ENCODE data around the gene HPCA.

DNA sequence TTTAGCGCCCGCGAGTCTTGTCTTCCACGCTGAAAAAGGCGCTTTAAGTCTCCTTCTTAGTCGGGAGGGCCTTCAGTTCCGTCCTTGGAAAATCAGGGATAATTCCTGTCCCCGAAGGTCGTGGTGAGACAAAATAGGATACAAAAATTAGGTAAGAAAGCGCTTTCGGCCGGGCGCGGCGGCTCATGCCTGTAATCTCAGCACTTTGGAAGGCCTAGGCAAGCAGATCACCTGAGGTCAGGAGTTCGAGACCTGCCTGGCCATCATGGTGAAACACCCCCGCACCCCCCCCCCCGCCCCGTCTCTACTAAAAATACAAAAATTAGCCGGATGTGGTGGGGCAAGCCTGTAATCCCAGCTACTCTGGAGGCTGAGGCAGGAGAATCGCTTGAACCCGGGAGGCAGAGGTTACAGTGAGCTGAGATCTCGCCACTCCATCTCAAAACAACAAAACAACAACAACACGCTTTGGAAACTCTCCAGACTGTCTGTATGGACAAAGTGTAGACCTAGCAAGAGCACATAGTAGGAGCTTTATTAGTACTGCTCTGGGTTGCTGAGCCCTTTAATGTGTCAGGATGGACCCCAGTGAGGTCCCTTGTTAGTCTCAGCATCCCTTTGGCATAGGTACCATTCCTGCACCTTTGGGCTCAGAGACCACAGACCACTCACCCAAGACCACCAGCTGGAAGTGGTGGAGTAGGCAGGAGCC lies 15.7 kb downstream of the HPCA start:
- TF ChIP-seq RARB (CRISPR knock-in tag; IDR thresholded peaks at IDR 0.05) (no peak), OSR1 (CRISPR knock-in tag; IDR thresholded peaks at IDR 0.05) (no peak), TOX (CRISPR knock-in tag; IDR thresholded peaks at IDR 0.05; ENCODE audit: borderline replicate concordance) (no peak), ARNTL (CRISPR knock-in tag; IDR thresholded peaks at IDR 0.05; ENCODE audit: borderline replicate concordance, low read depth) (no peak), ZFP30 (CRISPR knock-in tag; IDR thresholded peaks at IDR 0.05) (no peak), ZFP3 (CRISPR knock-in tag; IDR thresholded peaks at IDR 0.05) (no peak), PPARA (CRISPR knock-in tag; IDR thresholded peaks at IDR 0.05; ENCODE audit: borderline replicate concordance) (no peak), ZC3H10 (CRISPR knock-in tag; IDR thresholded peaks at IDR 0.05) (no peak), ZNF8 (CRISPR knock-in tag; IDR thresholded peaks at IDR 0.05) (no peak)
- TF ChIP-seq, protein P1, sequence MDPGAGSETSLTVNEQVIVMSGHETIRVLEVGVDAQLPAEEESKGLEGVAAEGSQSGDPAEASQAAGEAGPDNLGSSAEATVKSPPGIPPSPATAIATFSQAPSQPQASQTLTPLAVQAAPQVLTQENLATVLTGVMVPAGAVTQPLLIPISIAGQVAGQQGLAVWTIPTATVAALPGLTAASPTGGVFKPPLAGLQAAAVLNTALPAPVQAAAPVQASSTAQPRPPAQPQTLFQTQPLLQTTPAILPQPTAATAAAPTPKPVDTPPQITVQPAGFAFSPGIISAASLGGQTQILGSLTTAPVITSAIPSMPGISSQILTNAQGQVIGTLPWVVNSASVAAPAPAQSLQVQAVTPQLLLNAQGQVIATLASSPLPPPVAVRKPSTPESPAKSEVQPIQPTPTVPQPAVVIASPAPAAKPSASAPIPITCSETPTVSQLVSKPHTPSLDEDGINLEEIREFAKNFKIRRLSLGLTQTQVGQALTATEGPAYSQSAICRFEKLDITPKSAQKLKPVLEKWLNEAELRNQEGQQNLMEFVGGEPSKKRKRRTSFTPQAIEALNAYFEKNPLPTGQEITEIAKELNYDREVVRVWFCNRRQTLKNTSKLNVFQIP (CRISPR knock-in tag; IDR thresholded peaks at IDR 0.05; ENCODE audit: borderline replicate concordance, low read depth): no peak
- TF ChIP-seq, protein P2, sequence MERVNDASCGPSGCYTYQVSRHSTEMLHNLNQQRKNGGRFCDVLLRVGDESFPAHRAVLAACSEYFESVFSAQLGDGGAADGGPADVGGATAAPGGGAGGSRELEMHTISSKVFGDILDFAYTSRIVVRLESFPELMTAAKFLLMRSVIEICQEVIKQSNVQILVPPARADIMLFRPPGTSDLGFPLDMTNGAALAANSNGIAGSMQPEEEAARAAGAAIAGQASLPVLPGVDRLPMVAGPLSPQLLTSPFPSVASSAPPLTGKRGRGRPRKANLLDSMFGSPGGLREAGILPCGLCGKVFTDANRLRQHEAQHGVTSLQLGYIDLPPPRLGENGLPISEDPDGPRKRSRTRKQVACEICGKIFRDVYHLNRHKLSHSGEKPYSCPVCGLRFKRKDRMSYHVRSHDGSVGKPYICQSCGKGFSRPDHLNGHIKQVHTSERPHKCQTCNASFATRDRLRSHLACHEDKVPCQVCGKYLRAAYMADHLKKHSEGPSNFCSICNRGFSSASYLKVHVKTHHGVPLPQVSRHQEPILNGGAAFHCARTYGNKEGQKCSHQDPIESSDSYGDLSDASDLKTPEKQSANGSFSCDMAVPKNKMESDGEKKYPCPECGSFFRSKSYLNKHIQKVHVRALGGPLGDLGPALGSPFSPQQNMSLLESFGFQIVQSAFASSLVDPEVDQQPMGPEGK (CRISPR knock-in tag; IDR thresholded peaks at IDR 0.05; ENCODE audit: borderline replicate concordance): no peak
- TF ChIP-seq, protein P3, sequence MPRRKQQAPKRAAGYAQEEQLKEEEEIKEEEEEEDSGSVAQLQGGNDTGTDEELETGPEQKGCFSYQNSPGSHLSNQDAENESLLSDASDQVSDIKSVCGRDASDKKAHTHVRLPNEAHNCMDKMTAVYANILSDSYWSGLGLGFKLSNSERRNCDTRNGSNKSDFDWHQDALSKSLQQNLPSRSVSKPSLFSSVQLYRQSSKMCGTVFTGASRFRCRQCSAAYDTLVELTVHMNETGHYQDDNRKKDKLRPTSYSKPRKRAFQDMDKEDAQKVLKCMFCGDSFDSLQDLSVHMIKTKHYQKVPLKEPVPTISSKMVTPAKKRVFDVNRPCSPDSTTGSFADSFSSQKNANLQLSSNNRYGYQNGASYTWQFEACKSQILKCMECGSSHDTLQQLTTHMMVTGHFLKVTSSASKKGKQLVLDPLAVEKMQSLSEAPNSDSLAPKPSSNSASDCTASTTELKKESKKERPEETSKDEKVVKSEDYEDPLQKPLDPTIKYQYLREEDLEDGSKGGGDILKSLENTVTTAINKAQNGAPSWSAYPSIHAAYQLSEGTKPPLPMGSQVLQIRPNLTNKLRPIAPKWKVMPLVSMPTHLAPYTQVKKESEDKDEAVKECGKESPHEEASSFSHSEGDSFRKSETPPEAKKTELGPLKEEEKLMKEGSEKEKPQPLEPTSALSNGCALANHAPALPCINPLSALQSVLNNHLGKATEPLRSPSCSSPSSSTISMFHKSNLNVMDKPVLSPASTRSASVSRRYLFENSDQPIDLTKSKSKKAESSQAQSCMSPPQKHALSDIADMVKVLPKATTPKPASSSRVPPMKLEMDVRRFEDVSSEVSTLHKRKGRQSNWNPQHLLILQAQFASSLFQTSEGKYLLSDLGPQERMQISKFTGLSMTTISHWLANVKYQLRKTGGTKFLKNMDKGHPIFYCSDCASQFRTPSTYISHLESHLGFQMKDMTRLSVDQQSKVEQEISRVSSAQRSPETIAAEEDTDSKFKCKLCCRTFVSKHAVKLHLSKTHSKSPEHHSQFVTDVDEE (CRISPR knock-in tag; IDR thresholded peaks at IDR 0.05): no peak
